Measurements from ENCODE around the gene PIP4K2C.
"Not testable (repeated sequence)": the region's sequence is repeated elsewhere in the genome, so short reads cannot be mapped to it uniquely, and the experiment has no call there.

The PIP4K2C gene

GRCh38 chr12:57560516-57560915 is 30.5 kb upstream of the PIP4K2C start:
- DNase-seq, result no peak

GRCh38 chr12:57561117-57561516 is 29.9 kb upstream of the PIP4K2C start:
- not testable (repeated sequence) for DNase-seq

GRCh38 chr12:57563358-57563757 is 27.6 kb upstream of the PIP4K2C start:
- no peak for DNase-seq

- no peak for DNase-seq
Measured at GRCh38 chr12:57564178-57564740, 26.7 kb upstream of the PIP4K2C start.

GRCh38 chr12:57568838-57569237 is 22.2 kb upstream of the PIP4K2C start:
- DNase-seq, result no peak

- DNase-seq, result no peak
Measured at GRCh38 chr12:57569858-57570257, 21.1 kb upstream of the PIP4K2C start.

- not testable (repeated sequence) for DNase-seq
Measured at GRCh38 chr12:57570438-57570837, 20.6 kb upstream of the PIP4K2C start.

- no peak for DNase-seq
Measured at GRCh38 chr12:57571926-57572762, 18.8 kb upstream of the PIP4K2C start.

- no peak for DNase-seq
Measured at GRCh38 chr12:57574795-57575194, 16.2 kb upstream of the PIP4K2C start.

- no peak for DNase-seq
Measured at GRCh38 chr12:57575771-57576612, 15.0 kb upstream of the PIP4K2C start.

GRCh38 chr12:57576613-57577160 is 14.3 kb upstream of the PIP4K2C start:
- DNase-seq, result no peak

- DNase-seq, result no peak
Measured at GRCh38 chr12:57577981-57578758, 12.8 kb upstream of the PIP4K2C start.

- DNase-seq, result peak; percentile 25
Measured at GRCh38 chr12:57579011-57579410, 12.0 kb upstream of the PIP4K2C start.

- DNase-seq, result no peak
Measured at GRCh38 chr12:57579677-57580465, 11.1 kb upstream of the PIP4K2C start.

- no peak for DNase-seq
Measured at GRCh38 chr12:57580466-57580795, 10.6 kb upstream of the PIP4K2C start.

GRCh38 chr12:57581802-57582201 is 9.2 kb upstream of the PIP4K2C start:
- no peak for DNase-seq

- DNase-seq, result no peak
Measured at GRCh38 chr12:57582440-57582839, 8.6 kb upstream of the PIP4K2C start.

GRCh38 chr12:57583008-57583831 is 7.8 kb upstream of the PIP4K2C start:
- DNase-seq, result peak; percentile 82

- no peak for DNase-seq
Measured at GRCh38 chr12:57584050-57584449, 6.9 kb upstream of the PIP4K2C start.

- no peak for DNase-seq
Measured at GRCh38 chr12:57584690-57585089, 6.3 kb upstream of the PIP4K2C start.

GRCh38 chr12:57585156-57585555 is 5.8 kb upstream of the PIP4K2C start:
- DNase-seq, result no peak
